Measurements from ENCODE around the gene RAB22A.

The RAB22A gene

GRCh38 chr20:58286729-58287128 is 22.8 kb upstream of the RAB22A start:
- H3K4me3 ChIP-seq (ENCODE audit: low read depth, low read length): no peak overlapping the region
- no peak for DNase-seq (ENCODE audit: low read depth)
- no peak for TF ChIP-seq MYC (IDR thresholded peaks at IDR 0.05; ENCODE audit: low read depth, low read length)
- TF ChIP-seq MAX (IDR thresholded peaks at IDR 0.05; ENCODE audit: low read depth, low read length): no peak
- TF ChIP-seq, protein P1, sequence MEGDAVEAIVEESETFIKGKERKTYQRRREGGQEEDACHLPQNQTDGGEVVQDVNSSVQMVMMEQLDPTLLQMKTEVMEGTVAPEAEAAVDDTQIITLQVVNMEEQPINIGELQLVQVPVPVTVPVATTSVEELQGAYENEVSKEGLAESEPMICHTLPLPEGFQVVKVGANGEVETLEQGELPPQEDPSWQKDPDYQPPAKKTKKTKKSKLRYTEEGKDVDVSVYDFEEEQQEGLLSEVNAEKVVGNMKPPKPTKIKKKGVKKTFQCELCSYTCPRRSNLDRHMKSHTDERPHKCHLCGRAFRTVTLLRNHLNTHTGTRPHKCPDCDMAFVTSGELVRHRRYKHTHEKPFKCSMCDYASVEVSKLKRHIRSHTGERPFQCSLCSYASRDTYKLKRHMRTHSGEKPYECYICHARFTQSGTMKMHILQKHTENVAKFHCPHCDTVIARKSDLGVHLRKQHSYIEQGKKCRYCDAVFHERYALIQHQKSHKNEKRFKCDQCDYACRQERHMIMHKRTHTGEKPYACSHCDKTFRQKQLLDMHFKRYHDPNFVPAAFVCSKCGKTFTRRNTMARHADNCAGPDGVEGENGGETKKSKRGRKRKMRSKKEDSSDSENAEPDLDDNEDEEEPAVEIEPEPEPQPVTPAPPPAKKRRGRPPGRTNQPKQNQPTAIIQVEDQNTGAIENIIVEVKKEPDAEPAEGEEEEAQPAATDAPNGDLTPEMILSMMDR (IDR thresholded peaks at IDR 0.05; ENCODE audit: low read depth, low read length): no peak
- TF ChIP-seq POLR2A (IDR thresholded peaks at IDR 0.05; ENCODE audit: extremely low read depth, insufficient read length): no peak

DNA sequence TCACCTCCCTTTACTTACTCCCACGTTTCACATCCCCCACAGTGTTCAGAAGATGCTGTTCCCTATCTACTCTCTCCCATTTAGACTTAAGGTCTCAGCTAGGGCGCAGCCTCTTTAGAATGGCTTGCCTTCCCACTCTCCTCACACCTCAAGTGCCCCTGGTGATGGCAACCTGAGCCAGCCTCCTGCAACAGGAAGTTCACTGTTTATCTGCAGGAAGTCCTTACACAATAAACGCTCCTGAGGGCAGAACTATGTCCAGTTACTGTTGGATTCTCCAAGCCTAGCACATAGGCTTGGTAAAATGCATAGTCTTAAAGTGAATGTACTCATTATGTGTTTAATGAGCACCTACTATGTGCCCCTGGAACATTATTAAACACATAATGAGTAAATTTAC is 21.9 kb upstream of the RAB22A start:
- DNase-seq (ENCODE audit: low read depth): peak; percentile 60
- TF ChIP-seq MYC (IDR thresholded peaks at IDR 0.05; ENCODE audit: low read depth, low read length): no peak
- no peak for TF ChIP-seq POLR2A (IDR thresholded peaks at IDR 0.05; ENCODE audit: extremely low read depth, insufficient read length)
- no peak for TF ChIP-seq MAX (IDR thresholded peaks at IDR 0.05; ENCODE audit: low read depth, low read length)
- TF ChIP-seq, protein P1 (IDR thresholded peaks at IDR 0.05; ENCODE audit: low read depth, low read length): no peak
- no peak overlapping the region for H3K4me3 ChIP-seq (ENCODE audit: low read depth, low read length)

GRCh38 chr20:58289143-58289542 is 20.4 kb upstream of the RAB22A start:
- no peak for DNase-seq (ENCODE audit: low read depth)
- TF ChIP-seq MAX (IDR thresholded peaks at IDR 0.05; ENCODE audit: low read depth, low read length) (no peak), MYC (IDR thresholded peaks at IDR 0.05; ENCODE audit: low read depth, low read length) (no peak), POLR2A (IDR thresholded peaks at IDR 0.05; ENCODE audit: extremely low read depth, insufficient read length) (no peak)
- TF ChIP-seq, protein P1 (IDR thresholded peaks at IDR 0.05; ENCODE audit: low read depth, low read length): no peak
- H3K4me3 ChIP-seq (ENCODE audit: low read depth, low read length): no peak overlapping the region

DNA sequence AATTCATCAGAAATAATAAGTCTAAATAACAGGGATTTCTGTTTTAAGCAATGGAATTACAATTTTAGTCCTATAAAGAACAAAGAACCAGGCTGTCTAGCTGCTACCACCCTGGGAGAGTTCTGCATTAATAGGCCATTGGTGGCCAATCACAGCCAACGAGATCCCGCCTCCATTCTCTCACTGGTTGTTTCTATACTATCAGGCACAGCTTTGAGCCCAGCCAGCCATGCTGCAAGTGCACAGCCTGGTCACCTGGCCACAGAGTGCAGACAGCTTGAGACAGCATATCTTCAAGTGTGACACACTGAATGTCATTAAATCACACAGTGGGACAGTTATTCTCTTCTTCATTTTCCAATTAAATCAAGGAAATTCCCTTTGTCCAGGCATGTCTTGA is 16.1 kb upstream of the RAB22A start:
- DNase-seq (ENCODE audit: low read depth): peak; percentile 43
- TF ChIP-seq MYC (IDR thresholded peaks at IDR 0.05; ENCODE audit: low read depth, low read length) (no peak), MAX (IDR thresholded peaks at IDR 0.05; ENCODE audit: low read depth, low read length) (no peak; the same call in 1 of the 2 replicates), POLR2A (IDR thresholded peaks at IDR 0.05; ENCODE audit: extremely low read depth, insufficient read length) (no peak)
- TF ChIP-seq, protein P1 (IDR thresholded peaks at IDR 0.05; ENCODE audit: low read depth, low read length): no peak
- H3K4me3 ChIP-seq (ENCODE audit: low read depth, low read length): no peak overlapping the region

- TF ChIP-seq, protein P1 (IDR thresholded peaks at IDR 0.05; ENCODE audit: low read depth, low read length): no peak
- TF ChIP-seq POLR2A (IDR thresholded peaks at IDR 0.05; ENCODE audit: extremely low read depth, insufficient read length) (no peak), MYC (IDR thresholded peaks at IDR 0.05; ENCODE audit: low read depth, low read length) (no peak), MAX (IDR thresholded peaks at IDR 0.05; ENCODE audit: low read depth, low read length) (no peak)
- no peak overlapping the region for H3K4me3 ChIP-seq (ENCODE audit: low read depth, low read length)
- DNase-seq (ENCODE audit: low read depth): no peak
These were observed 14.7 kb upstream of the RAB22A start for GRCh38 chr20:58294497-58295455.
